ENCODE data around the gene NUP160.
"Not testable (repeated sequence)": the region's sequence is repeated elsewhere in the genome, so short reads cannot be mapped to it uniquely, and the experiment has no call there.

The NUP160 gene

GRCh38 chr11:47847892-47848699, at the start of gene NUP160:
Gene NUP160 (minus strand): TSS chr11:47848350. CDS start chr11:47848318, 32 bp downstream.
- DNase-seq (ENCODE audit: low spot score), result peak; percentile 75

DNA sequence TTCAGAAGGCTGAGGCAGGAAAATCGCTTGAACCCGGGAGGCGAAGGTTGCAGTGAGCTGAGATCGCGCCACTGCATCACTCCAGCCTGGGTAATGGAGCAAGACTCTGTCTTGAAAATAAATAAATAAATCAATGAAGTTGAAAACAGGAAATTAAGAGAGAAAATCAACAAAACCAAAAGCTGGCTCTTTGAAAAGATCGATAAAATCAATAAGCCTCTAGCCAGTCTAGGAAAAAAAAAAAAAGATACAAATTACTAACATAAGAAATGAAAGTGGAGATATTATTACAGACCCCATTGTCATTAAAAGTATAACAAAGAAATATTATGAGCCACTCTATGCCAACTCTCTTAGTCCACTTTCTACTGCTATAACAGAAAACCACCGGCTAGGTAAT, 48.0 kb upstream of the NUP160 start:
- no peak for DNase-seq (ENCODE audit: low spot score)

- DNase-seq (ENCODE audit: low spot score), result no peak
Measured at GRCh38 chr11:47895035-47895434, 46.9 kb upstream of the NUP160 start.

DNA sequence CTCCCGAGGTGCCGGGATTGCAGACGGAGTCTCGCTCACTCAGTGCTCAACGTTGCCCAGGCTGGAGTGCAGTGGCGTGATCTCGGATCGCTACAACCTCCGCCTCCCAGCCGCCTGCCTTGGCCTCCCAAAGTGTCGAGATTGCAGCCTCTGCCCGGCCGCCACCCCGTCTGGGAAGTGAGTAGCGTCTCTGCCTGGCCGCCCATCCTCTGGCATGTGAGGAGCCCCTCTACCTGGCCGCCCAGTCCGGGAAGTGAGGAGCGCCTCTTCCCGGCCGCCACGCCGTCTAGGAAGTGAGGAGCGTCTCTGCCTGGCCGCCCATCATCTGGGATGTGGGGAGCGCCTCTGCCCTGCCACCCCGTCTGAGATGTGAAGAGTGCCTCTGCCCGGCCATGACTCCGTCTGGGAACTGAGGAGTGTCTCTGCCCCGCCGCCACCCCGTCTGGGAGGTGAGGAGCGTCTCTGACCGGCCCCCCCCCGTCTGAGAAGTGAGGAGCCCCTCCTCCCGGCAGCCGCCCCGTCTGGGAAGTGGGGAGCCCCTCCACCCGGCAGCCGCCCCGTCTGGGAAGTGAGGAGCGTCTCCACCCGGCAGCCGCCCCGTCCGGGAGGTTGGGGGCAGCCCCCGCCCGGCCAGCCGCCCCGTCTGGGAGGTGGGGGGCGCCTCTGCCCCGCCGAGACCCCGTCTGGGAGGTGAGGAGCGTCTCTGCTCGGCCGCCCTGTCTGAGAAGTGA, 44.6 kb upstream of the NUP160 start:
- DNase-seq (ENCODE audit: low spot score), result not testable (repeated sequence)

GRCh38 chr11:47891886-47892285, 43.7 kb upstream of the NUP160 start:
- DNase-seq (ENCODE audit: low spot score), result no peak

DNA sequence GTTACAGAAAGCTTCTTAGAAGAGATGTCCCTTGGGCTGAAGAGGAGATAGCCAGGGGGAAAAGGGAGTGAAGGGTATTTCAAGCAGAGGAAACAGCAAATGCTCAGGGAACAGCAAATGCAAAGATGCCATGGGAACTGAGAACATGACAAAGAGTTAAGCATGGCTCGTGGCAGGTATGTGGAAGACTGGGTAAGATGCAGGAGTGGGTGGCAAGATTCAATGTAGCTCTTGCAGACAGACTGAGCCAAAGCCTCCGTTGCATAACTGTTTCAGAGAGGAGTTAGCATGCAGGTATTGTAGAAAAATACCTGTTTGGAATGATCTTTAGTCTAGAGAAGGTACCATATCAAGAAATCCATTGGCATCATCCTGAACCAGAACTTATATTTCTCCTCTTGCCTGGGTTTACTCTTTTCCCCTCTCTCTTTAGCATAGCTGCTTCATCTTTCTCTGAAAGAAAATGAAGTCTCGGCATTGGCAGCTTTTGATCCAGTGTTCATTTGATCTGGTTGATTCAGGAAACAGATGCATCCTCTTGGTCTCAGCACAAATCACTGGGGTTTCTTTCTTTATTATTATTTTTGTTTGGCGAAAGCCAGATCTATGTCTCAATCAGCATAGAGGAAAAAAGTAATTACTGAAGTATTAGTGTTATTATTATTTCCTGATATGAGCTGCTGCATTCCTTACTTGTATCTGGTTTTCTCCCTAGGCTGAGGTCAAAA, 41.7 kb upstream of the NUP160 start:
- no peak for DNase-seq (ENCODE audit: low spot score)

GRCh38 chr11:47887910-47888569, 39.9 kb upstream of the NUP160 start:
- DNase-seq (ENCODE audit: low spot score), result no peak

- DNase-seq (ENCODE audit: low spot score), result no peak
Measured at GRCh38 chr11:47886096-47886495, 37.9 kb upstream of the NUP160 start.

DNA sequence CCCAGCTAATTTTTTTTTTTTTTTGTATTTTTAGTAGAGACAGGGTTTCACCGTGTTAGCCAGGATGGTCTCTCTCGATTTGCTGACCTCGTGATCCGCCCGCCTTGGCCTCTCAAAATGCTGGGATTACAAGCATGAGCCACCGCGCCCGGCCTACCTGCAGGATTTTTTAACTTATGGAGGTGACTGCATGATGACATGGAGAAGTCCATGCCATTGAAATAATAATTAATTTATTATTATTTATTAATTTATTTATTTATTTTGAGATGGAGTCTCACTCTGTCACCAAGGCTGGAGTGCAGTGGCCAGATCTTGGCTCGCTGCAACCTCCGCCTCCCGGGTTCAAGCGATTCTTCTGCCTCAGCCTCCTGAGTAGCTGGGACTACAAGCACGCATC, 34.3 kb upstream of the NUP160 start:
- DNase-seq (ENCODE audit: low spot score), result not testable (repeated sequence)

DNA sequence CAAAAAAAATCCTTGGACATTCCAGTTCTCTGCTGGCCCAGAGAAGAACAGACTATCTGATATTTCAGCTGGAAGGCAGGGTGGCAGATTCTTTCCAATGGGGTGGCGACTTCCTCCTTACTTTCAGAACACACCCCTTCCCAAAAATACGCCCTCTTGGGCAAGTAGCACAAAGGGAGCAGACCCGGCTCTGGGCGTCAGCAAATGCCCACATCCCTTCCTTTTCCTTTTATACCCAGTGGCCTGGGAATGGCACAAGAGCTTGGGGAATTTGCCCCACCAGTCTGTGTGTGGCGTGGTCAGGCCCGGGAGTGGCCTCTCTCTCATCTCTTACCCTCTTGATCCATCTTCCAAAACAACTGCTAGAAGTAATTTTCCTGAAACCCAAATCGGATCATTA, 33.0 kb upstream of the NUP160 start:
- DNase-seq (ENCODE audit: low spot score), result no peak

- DNase-seq (ENCODE audit: low spot score), result no peak
Measured at GRCh38 chr11:47879259-47880158, 31.4 kb upstream of the NUP160 start.

- not testable (repeated sequence) for DNase-seq (ENCODE audit: low spot score)
Measured at GRCh38 chr11:47875858-47876257, 27.7 kb upstream of the NUP160 start.

- DNase-seq (ENCODE audit: low spot score), result no peak
Measured at GRCh38 chr11:47870404-47870803, 22.3 kb upstream of the NUP160 start.

GRCh38 chr11:47869544-47870393, 21.6 kb upstream of the NUP160 start:
- no peak for DNase-seq (ENCODE audit: low spot score)

DNA sequence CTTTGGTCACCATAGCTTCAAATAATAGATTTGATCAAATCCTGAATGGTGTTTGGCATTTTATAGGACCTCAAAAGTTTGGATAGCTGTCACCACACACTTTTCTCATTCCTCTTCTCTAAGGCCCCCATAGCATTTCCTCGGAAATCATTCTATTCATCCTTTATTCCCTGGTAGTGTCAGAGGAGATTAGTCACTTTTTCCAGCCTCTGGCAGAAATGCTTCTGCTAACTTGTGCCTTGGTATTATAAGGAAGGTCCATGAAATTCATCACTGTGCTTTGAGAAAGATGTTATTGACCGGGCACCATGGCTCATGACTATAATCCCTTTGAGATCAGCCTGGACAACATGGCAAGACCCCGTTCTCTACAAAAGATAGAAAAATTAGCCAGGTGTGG, 19.7 kb upstream of the NUP160 start:
- no peak for DNase-seq (ENCODE audit: low spot score)

DNA sequence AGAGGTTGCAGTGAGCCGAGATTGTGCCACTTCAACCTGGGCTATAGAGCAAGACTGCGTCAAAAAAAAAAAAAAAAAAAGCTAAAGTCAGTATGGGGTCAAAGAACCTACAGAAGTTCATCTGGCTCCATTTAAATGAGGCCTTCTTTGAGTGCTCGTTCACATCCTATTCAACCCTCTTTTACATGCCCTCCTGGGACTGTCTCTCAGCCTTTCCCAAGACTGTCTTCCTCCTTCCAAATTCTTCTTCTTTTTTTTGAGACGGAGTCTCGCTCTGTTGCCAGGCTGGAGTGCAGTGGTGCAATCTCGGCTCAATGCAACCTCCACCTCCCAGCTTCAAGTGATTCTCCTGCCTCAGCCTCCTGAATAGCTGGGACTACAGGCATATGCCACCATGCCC, 18.7 kb upstream of the NUP160 start:
- DNase-seq (ENCODE audit: low spot score), result not testable (repeated sequence)

DNA sequence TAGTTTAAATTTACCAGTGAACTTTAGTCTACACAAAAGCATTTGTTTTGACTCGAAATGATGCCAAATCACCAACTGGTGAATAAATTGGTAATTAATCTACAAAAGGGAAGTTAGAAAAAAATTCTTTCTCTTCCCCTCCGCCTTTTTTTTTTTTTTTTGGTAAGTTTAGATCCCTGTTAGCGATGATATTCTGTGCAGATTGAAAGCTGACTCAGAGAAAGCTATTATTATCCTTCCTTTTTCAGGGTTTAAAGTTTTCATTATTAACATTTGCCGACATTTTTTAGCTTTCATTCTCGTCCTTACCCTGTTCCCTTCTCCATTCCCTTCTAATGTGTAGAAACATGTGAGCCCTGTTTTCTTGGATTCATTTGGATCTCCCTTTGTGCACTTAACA, 16.8 kb upstream of the NUP160 start:
- DNase-seq (ENCODE audit: low spot score), result no peak

- DNase-seq (ENCODE audit: low spot score), result no peak
Measured at GRCh38 chr11:47863898-47864430, 15.8 kb upstream of the NUP160 start.

GRCh38 chr11:47863189-47863897, 15.2 kb upstream of the NUP160 start:
- DNase-seq (ENCODE audit: low spot score), result no peak
